Tibial nerve (tissue), 4 donors: Measurements from ENCODE around the gene NUAK2. TPM values are rescaled to one million over a fixed set of nuclear protein-coding genes. Genes with fewer than 3 reads are reported as not detected.
A peak's percentile ranks its signal among the peaks of the same experiment; 100 is the strongest.

Source experiments
- DNase-seq, 2 donors: peaks; one replicate each; pipeline ENCODE4 v3.0.0-alpha.2; 2019; ENCODE audit warnings: low spot score in 2 of 2
- H3K27ac ChIP-seq, 4 donors: fragments of 200-600 bp; sonication (generic) in 3 of 4; one replicate each; pipeline ENCODE4 v1.5.1; 2017 to 2019; ENCODE audit warnings: mild to moderate bottlenecking in 1 of 4
- H3K27me3 ChIP-seq, 2 donors: fragments of 200-600 bp; sonication (generic) in 1 of 2; one replicate each; pipeline versions ENCODE4 v1.5.1 to v1.6.0; 2017 to 2019
- H3K36me3 ChIP-seq, 3 donors: fragments of 200-600 bp; sonication (generic); one replicate each; pipeline ENCODE4 v1.5.1; 2018 to 2019
- H3K4me1 ChIP-seq, 4 donors: fragments of 200-600 bp; sonication (generic) in 3 of 4; one replicate each; pipeline ENCODE4 v1.5.1; 2017 to 2019
- H3K4me3 ChIP-seq, 4 donors: fragments of 200-600 bp; sonication (generic) in 3 of 4; one replicate each; pipeline ENCODE4 v1.5.1; 2017 to 2019; ENCODE audit warnings: mild to moderate bottlenecking in 1 of 4, moderate library complexity in 1 of 4
- H3K9me3 ChIP-seq, 4 donors: fragments of 200-600 bp; sonication (generic) in 3 of 4; one replicate each; pipeline ENCODE4 v1.5.1; 2017 to 2019
- CTCF ChIP-seq, 5 experiments: fragments of 200-600 bp in 3 of 5; fragments of 450-650 bp in 2 of 5; sonication (generic) in 3 of 5; IDR thresholded peaks; one replicate each; pipeline ENCODE4 v1.5.1; 2016 to 2019; ENCODE audit warnings: antibody characterized with exemption in 5 of 5, mild to moderate bottlenecking in 3 of 5, moderate library complexity in 2 of 5
- EP300 ChIP-seq, 2 donors: sonication (generic); formaldehyde crosslinking; IDR thresholded peaks; one replicate each; pipeline ENCODE4 v1.6.1; 2017; ENCODE audit warnings: antibody characterized with exemption in 2 of 2, mild to moderate bottlenecking in 1 of 2
- POLR2A ChIP-seq, 2 donors: fragments of 450-650 bp; IDR thresholded peaks; one replicate each; pipeline ENCODE4 v1.6.1; 2017; ENCODE audit warnings: antibody characterized with exemption in 2 of 2, mild to moderate bottlenecking in 2 of 2, moderate library complexity in 2 of 2
- WGBS, 2 donors: methylation state at CpG; one replicate each; pipeline ENCODE4 v1.1.5; 2018; 5-methylcytosine and 5-hydroxymethylcytosine counted together
- total RNA-seq, 4 donors: library from RNA; depleted of rRNA; stranded (reverse); fragments of >200 nt; gene quantifications; one replicate each; pipeline ENCODE4 v1.1.0, GENCODE V29; 2016

NUAK2 gene
- total RNA-seq, 4 donors from 2014 or later, result 0.60 to 5.3 (median 2.7) TPM

GRCh38 chr1:205360891-205361290 is 39.3 kb upstream of the NUAK2 start:
- Histone ChIP-seq H3K27ac (peak overlapping the region in 1 of 4 donors; percentile 66), H3K9me3 (no peaks in the 10 kb centered on the region), H3K4me1 (peaks cover 0 to 17% (median 0%) of the 10 kb centered on the region in 4 donors), H3K4me3 (no peak overlapping the region), H3K36me3 (no peaks in the 10 kb centered on the region), H3K27me3 (peaks cover 0 to 7% of the 10 kb centered on the region in 2 donors)
- WGBS, 2 donors, result 78 to 86% methylated on average over 4 of the region's 4 CpGs
- TF ChIP-seq CTCF (IDR thresholded peaks at IDR 0.05), result no peak
- no peak for TF ChIP-seq EP300 (IDR thresholded peaks at IDR 0.05)
- TF ChIP-seq POLR2A (IDR thresholded peaks at IDR 0.05), result no peak
- no peak for DNase-seq

GRCh38 chr1:205359771-205360565 is 38.4 kb upstream of the NUAK2 start:
- Histone ChIP-seq H3K4me1 (peaks cover 0 to 26% (median 0%) of the 10 kb centered on the region in 4 donors), H3K27me3 (peaks cover 0 to 8% of the 10 kb centered on the region in 2 donors), H3K27ac (peak overlapping the region in 3 of 4 donors; percentile 47 to 73 (median 66)), H3K4me3 (no peak overlapping the region), H3K9me3 (no peaks in the 10 kb centered on the region), H3K36me3 (no peaks in the 10 kb centered on the region)
- DNase-seq, result no peak
- TF ChIP-seq POLR2A (IDR thresholded peaks at IDR 0.05) (no peak), CTCF (IDR thresholded peaks at IDR 0.05) (no peak), EP300 (IDR thresholded peaks at IDR 0.05) (no peak)
- WGBS, 2 donors, result 43 to 49% methylated on average over 11 of the region's 11 CpGs

GRCh38 chr1:205358579-205358978 is 37.0 kb upstream of the NUAK2 start:
- Histone ChIP-seq H3K36me3 (no peaks in the 10 kb centered on the region), H3K4me3 (no peak overlapping the region), H3K4me1 (peaks cover 0 to 35% (median 0%) of the 10 kb centered on the region in 4 donors), H3K27ac (no peak overlapping the region), H3K9me3 (no peaks in the 10 kb centered on the region), H3K27me3 (peaks cover 0 to 8% of the 10 kb centered on the region in 2 donors)
- TF ChIP-seq POLR2A (IDR thresholded peaks at IDR 0.05), result no peak
- no peak for TF ChIP-seq CTCF (IDR thresholded peaks at IDR 0.05)
- TF ChIP-seq EP300 (IDR thresholded peaks at IDR 0.05), result no peak
- DNase-seq, result no peak

GRCh38 chr1:205357567-205357966 is 36.0 kb upstream of the NUAK2 start:
- H3K9me3 ChIP-seq, result no peaks in the 10 kb centered on the region
- TF ChIP-seq CTCF (IDR thresholded peaks at IDR 0.05) (no peak), POLR2A (IDR thresholded peaks at IDR 0.05) (no peak), EP300 (IDR thresholded peaks at IDR 0.05) (no peak)
- no peak for DNase-seq
- WGBS, 2 donors, result 82 to 86% methylated on average over 3 of the region's 3 CpGs
- peak overlapping the region in 2 of 4 donors; percentile 54 to 86 for H3K27ac ChIP-seq
- no peak overlapping the region for H3K4me3 ChIP-seq
- peaks cover 0 to 33% (median 0%) of the 10 kb centered on the region in 4 donors for H3K4me1 ChIP-seq
- H3K27me3 ChIP-seq, result peaks cover 0 to 8% of the 10 kb centered on the region in 2 donors
- H3K36me3 ChIP-seq, result no peaks in the 10 kb centered on the region

- WGBS, 2 donors, result 14 to 29% methylated on average over 20 of the region's 20 CpGs
- no peak for TF ChIP-seq POLR2A (IDR thresholded peaks at IDR 0.05)
- peak in 1 of 2 donors; percentile 43 for TF ChIP-seq EP300 (IDR thresholded peaks at IDR 0.05)
- H3K4me3 ChIP-seq, result peak within 1 kb of the TSS in 2 of 4 donors; percentile 2 to 29
- peaks cover 0 to 8% of the 10 kb centered on the region in 2 donors for H3K27me3 ChIP-seq
- DNase-seq, result no peak
- H3K36me3 ChIP-seq, result no peaks in the 10 kb centered on the region
- peaks cover 0 to 33% (median 0%) of the 10 kb centered on the region in 4 donors for H3K4me1 ChIP-seq
- no peaks in the 10 kb centered on the region for H3K9me3 ChIP-seq
- H3K27ac ChIP-seq, result peak within 1 kb of the TSS; percentile 56 to 86 (median 74)
Measured at GRCh38 chr1:205356440-205357139, 35.0 kb upstream of the NUAK2 start, which contains the start of gene KLHDC8A. KLHDC8A (minus strand) TSS chr1:205356922; CDS start chr1:205343604, 13,318 bp downstream.
